Activated CD4-positive, alpha-beta T cell treated with anti-CD3 and anti-CD28 coated beads, Interleukin-2, amount 50 U/mL, for 1 hour (primary cell): ENCODE results near the gene LRRC8B.
"Not testable (repeated sequence)": the region's sequence is repeated elsewhere in the genome, so short reads cannot be mapped to it uniquely, and the experiment has no call there.

ENCODE experiments used
- DNase-seq: peaks from one replicate; pipeline ENCODE4 v3.0.0-alpha.2; 2020

Gene LRRC8B

GRCh38 chr1:89587729-89588161 lies 63.1 kb downstream of the LRRC8B start:
- DNase-seq, result no peak

- no peak for DNase-seq
These were observed 63.9 kb downstream of the LRRC8B start for GRCh38 chr1:89588480-89588879.

- DNase-seq, result no peak
These were observed 64.9 kb downstream of the LRRC8B start for GRCh38 chr1:89589515-89589914.

GRCh38 chr1:89590341-89591080 lies 65.9 kb downstream of the LRRC8B start:
- no peak for DNase-seq

- not testable (repeated sequence) for DNase-seq
These were observed 68.3 kb downstream of the LRRC8B start for GRCh38 chr1:89592861-89593302.

- DNase-seq, result no peak
These were observed 69.6 kb downstream of the LRRC8B start for GRCh38 chr1:89594096-89594740.

- DNase-seq, result no peak
These were observed 72.1 kb downstream of the LRRC8B start for GRCh38 chr1:89596698-89597097.

GRCh38 chr1:89598450-89599331 lies 74.1 kb downstream of the LRRC8B start:
- DNase-seq, result no peak

GRCh38 chr1:89599332-89599630 lies 74.7 kb downstream of the LRRC8B start:
- DNase-seq, result no peak

- DNase-seq, result no peak
These were observed 76.0 kb downstream of the LRRC8B start for GRCh38 chr1:89600451-89601224.

- DNase-seq, result no peak
These were observed 78.3 kb downstream of the LRRC8B start for GRCh38 chr1:89602871-89603404.

GRCh38 chr1:89603651-89604413 lies 79.2 kb downstream of the LRRC8B start:
- DNase-seq, result no peak

GRCh38 chr1:89604414-89604735 lies 79.7 kb downstream of the LRRC8B start:
- DNase-seq, result no peak

- no peak for DNase-seq
These were observed 81.1 kb downstream of the LRRC8B start for GRCh38 chr1:89605692-89606091.

- no peak for DNase-seq
These were observed 81.8 kb downstream of the LRRC8B start for GRCh38 chr1:89606227-89606980.

- DNase-seq, result peak; percentile 58
These were observed 82.5 kb downstream of the LRRC8B start for GRCh38 chr1:89607156-89607555.

GRCh38 chr1:89607586-89608318 lies 83.1 kb downstream of the LRRC8B start:
- no peak for DNase-seq

- peak; percentile 73 for DNase-seq
These were observed 83.8 kb downstream of the LRRC8B start for GRCh38 chr1:89608319-89608983.

- DNase-seq, result peak; percentile 64
These were observed 84.5 kb downstream of the LRRC8B start for GRCh38 chr1:89608984-89609725.
